Activated CD8-positive, alpha-beta memory T cell treated with anti-CD3 and anti-CD28 coated beads, Interleukin-2, amount 50 U/mL, for 24 hours (primary cell): Measurements from ENCODE around the gene RELT.

ENCODE experiments used
- DNase-seq: peaks from one replicate; pipeline ENCODE4 v3.0.0-alpha.2; 2020; ENCODE audit errors: extremely low read depth

Gene RELT

DNA sequence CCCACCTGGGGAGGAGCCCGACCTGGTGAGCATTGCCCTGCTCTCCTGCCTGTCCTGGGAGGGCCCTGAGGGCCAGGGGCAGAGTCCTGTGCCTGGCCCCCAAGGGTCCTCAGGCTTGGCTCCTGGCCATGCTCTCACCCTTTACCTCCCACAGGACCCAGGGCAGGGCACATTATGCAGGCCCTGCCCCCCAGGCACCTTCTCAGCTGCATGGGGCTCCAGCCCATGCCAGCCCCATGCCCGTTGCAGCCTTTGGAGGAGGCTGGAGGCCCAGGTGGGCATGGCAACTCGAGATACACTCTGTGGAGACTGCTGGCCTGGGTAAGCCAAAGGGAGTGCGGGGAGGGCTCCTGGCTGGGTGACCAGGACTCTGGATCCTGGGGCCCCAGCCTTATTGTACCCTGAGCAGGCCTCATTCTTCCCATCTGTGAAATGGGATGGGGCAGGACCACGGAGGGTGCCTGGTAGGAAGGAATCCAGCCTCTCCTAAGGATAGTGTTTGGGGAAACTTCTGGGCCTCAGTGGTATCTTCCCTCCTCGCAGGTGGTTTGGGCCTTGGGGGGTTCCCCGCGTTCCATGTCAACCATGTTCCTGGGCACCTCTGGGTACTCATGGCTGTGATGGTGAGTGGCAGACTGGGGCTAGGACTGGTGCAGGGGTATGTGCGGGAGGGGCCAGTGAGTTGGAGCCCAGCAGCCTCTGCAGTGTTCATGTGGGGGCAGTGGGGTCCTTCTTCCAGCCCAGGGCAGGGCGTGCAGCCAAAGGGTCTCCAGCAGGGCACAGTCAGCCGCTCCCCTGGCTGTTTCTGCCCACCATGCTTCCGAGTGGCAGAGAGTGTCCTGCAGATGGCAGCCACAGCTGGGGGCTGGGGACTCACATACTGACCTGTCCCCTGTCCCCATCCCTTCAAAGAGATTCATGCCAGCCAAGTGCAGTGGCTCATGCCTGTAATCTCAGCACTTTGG is 14.7 kb downstream of the RELT start:
- no peak for DNase-seq

DNA sequence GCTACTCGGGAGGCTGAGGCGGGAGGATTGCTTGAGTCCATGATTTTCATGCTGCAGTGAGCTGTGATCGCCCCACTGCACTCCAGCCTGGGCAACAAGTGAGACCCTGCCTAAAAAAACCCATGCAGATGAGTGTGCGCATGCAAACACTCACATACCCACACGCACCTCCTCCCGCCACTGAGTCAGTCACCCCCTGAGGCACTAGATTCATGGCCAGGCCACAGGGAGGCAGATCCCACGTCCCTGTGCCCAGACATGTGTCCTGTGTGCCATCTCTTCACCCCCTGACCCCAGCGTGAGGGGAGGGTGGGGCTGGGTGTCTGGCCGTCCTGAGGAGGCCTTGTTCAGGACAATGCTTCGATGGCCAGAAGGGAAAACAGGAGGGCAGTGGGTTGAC is 15.5 kb downstream of the RELT start:
- DNase-seq: no peak

DNA sequence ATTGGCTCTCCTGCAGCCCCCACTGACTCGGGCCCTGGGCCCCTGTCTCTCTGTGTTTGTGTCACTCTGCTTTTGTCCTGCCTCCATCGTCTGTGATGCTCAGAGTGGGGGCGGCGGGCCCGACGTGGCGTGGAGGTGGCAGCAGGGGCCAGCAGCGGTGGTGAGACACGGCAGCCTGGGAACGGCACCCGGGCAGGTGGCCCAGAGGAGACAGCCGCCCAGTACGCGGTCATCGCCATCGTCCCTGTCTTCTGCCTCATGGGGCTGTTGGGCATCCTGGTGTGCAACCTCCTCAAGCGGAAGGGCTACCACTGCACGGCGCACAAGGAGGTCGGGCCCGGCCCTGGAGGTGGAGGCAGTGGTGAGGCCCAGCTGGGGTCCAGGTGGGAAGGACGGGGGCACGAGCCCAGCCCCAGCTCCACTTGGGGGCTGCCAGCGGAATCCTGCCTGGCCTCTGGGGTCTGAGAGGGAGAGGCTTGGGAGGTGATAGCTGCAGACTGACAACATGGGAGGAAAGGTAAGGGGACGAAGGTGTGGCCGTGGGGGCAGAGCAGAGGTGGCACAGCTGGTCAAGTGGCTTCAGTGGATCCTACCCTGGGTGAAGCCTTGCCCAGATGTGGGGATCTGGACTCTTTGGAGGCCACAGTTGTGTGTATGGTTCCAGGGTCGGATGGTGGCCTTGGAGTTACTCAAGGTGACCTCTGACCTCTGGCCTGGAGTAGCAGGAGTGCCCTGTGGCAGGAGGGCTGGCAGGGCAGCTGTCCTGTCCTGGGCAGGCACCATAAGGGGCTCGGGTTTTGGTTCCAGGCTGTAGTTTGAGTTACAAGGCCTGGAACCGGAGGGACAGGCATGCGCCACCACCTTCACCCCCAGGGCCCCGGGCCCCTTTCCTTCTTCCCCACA is 16.2 kb downstream of the RELT start:
- no peak for DNase-seq

DNA sequence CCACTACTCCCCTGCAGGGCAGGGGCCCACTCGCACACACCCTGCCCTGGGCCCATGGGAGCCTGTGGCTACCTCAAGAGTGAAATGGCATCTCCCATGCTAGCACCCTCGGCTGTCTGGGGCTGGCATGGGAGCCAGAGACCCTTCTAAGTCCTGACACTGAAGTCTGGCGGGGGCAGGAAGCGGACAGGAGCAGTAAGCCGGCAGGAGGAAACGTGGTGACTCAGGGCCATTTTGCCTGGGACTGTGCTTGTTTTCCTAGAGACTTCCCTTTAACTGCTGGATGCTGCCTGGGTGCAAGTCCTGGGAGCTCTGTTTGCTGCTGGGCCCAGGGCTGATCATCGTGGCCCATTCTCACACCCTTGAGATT is 16.8 kb downstream of the RELT start:
- no peak for DNase-seq

- DNase-seq: peak; percentile 27
These were observed 17.5 kb downstream of the RELT start for GRCh38 chr11:73393479-73394415.

GRCh38 chr11:73394416-73395296 is 18.5 kb downstream of the RELT start:
- no peak for DNase-seq

GRCh38 chr11:73395297-73396208 is 19.4 kb downstream of the RELT start:
- DNase-seq: no peak

GRCh38 chr11:73396251-73396930 is 20.2 kb downstream of the RELT start:
- DNase-seq: no peak

DNA sequence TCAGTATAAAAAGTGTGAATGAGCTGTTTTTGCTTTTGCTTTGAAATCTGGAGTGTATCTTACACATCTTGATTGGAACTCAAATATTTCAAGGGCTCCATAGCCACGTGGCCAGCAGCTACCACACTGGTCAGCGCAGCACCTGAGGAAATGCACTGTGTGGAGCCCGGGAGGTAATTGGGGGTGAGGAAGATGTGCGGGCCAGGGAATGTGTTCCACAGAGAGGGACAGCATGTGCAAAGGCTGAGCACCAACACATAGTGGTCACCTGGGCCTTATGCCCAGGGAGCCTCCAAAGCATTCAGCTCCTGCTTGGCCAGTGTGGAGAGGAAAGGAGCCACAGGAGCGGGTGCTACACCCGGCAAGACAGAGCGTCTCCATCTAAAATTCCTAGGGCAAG is 20.8 kb downstream of the RELT start:
- DNase-seq: no peak

DNA sequence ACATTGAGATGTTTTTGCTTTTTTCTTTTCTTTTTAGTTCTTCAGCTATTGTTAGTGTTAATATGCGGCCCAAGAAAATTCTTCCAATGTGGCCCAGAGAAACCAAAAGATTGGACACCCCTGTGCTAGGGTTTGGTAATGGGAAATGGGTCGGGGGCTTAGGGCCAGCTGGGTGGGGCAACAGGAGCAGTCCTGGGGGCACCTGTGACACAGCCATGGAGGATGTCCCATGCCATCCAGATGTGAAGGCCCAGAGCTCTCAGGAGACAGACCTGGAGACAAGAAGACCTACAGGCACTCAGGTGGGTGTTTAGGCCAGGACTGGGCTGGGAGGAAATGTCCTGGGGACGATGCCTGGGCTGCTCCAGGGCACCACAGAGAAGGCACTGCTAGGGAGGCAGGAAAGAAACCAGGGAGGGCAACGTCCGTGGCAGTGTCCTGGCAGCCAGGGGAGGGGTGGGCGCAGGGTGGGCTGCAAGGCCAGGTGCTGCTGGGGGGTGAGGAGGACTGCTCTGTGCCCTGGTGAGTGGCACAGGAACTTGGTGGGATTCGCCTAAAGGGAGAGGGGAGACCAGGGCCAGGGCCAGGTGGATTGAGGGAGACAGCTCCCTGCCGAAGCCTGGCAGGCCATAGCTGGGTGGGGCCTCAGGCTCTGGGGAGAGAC is 21.4 kb downstream of the RELT start:
- no peak for DNase-seq

DNA sequence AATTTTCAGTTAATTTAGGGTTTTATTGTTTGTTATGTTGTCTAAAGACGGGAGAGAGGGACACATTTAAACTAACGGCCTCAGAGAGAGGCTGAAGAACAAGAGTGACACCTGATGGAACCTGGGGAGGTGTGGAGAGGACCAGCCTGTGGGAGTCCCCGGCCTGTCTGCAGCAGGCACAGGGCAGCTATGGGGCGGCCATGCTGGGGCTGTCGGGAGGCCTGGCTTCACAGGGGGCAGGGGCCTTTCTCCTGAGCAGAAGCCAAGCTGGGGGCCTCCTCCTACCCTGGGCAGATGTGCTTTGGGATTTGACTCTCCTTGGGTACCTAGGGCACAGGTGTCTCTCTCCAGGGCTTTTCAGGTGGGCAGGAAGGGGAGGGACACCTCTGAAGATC is 21.9 kb downstream of the RELT start:
- DNase-seq: no peak

- no peak for DNase-seq
These were observed 22.5 kb downstream of the RELT start for GRCh38 chr11:73398721-73399120.

GRCh38 chr11:73399159-73399590 is 23.0 kb downstream of the RELT start:
- DNase-seq: no peak

DNA sequence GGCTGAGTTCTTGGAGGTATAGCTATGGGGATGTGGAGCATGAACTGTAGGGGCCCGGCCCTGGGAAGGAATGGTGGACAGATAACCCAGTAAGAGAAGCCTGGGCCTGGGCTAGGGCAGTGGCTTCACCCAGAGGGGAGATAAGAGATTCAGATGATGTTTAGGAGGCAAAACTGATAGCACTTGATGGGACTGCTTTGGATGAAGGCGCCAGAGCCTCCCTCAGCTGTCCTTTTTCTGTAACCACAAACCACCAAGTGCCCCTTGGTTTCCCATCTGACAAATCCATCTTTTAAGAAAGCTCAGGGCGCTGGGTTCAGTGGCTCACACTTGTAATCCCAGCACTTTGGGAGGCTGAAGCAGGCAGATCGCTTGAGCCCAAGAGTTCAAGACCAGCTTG is 23.4 kb downstream of the RELT start:
- DNase-seq: no peak

DNA sequence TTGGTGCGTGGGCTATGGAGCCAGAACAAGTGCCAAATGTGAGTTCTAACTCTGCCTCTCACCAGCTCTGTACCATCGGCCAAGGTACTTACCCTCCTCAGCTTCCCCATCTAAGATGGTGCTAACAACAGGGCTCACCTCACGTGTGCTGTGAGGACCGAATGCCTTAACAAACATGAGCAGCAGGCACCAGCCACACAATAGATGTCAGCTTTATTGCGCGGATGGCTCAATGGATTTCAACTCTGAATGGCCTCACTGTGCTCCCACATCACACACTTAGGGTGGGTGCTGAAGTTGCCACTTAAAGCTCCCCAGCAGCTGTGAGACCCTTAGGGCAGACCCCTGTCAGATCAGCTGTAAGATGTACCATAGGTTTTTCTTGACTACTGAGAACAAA is 24.1 kb downstream of the RELT start:
- no peak for DNase-seq

- DNase-seq: no peak
These were observed 25.2 kb downstream of the RELT start for GRCh38 chr11:73401217-73401923.

DNA sequence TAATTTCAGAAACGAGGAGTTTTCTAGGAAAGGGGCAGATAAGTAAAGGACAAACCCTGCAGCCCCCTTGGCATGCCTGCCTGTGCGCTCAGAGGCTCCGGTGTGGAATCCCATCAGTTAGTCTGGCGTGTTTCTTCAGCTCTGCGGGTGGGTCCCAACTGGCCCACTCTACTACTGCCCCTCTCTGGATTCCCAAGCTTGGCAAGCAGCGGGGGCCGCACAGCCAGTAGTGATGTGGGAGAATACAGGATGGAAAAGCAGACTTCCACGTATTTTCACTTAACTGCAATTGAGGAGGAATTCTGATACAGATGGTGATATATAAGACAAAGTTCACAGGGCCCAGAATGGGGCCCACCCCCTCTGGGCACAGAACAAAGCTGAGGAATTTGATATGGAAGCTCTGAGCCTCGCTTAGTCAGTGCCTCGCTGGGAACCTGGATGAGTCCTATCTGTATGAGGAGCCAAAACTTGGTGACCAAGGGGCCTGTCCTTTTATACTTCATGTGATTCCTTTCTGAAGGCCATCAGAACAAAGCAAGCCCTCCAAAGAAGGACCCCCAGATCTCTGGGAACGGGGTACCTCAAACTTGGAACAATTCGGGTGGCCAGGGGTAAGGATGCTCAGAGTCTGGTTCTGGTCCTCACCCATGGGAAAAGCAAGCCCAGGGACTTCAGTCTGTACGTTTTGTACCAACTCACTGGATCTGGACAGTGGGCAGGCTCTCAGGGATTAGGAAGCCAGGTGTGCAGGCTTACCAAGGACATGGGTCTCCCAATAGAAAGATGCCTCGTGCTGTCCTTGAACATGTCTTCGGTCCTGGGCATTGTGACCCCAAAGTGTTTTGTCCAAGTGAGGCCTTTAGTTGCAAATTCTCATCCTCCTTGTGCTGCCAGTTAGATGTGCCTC is 26.0 kb downstream of the RELT start:
- no peak for DNase-seq
